CD4-positive, CD25-positive, alpha-beta regulatory T cell (primary cell): ENCODE results near the gene VCPKMT. TPM values are rescaled to one million over a fixed set of nuclear protein-coding genes. Genes with fewer than 3 reads are reported as not detected.

Experiments
- ATAC-seq, 2 donors: fragments of 150-1000 bp; cut with Tn5 transposase; one replicate each; pipeline ENCODE4 v1.10.0; 2021; ENCODE audit warnings: low read depth in 2 of 2, moderate number of reproducible peaks in 2 of 2, moderate library complexity in 1 of 2
- DNase-seq, 3 donors: peaks; one replicate each; pipeline versions ENCODE4 v3.0.0 to v3.0.0-alpha.2; 2012 to 2022; ENCODE audit warnings: mixed read lengths in 1 of 3
- H3K27ac ChIP-seq: one replicate; pipeline ENCODE4 v1.7.0; 2013; ENCODE audit warnings: mild to moderate bottlenecking, low read length; ENCODE audit not compliant: insufficient read depth, poor library complexity, severe bottlenecking
- H3K27me3 ChIP-seq: one replicate; pipeline ENCODE4 v1.7.0; 2013; ENCODE audit warnings: low read length; ENCODE audit not compliant: control insufficient read depth, insufficient read depth
- H3K36me3 ChIP-seq: one replicate; pipeline ENCODE4 v1.7.0; 2013; ENCODE audit warnings: mild to moderate bottlenecking, low read length, moderate library complexity; ENCODE audit not compliant: control insufficient read depth, insufficient read depth
- H3K4me1 ChIP-seq: 2 replicates; pipeline ENCODE4 v1.7.0; 2013; ENCODE audit warnings: mild to moderate bottlenecking, low read length; ENCODE audit not compliant: insufficient read depth, control insufficient read depth, poor library complexity, severe bottlenecking
- H3K4me3 ChIP-seq: one replicate; pipeline ENCODE4 v1.7.0; 2013; ENCODE audit warnings: low read depth, mild to moderate bottlenecking, low read length, moderate library complexity
- H3K9me3 ChIP-seq, 2 experiments: 1 replicate in 1 of 2; 2 replicates in 1 of 2; pipeline ENCODE4 v1.7.0; 2013; ENCODE audit warnings: low read length in 2 of 2, mild to moderate bottlenecking in 1 of 2, moderate library complexity in 1 of 2; ENCODE audit not compliant: control insufficient read depth in 2 of 2
- H3K27ac Mint-ChIP-seq, 3 donors: one replicate each; pipeline ENCODE4 v1.8.0; 2020 to 2022; ENCODE audit warnings: mild to moderate bottlenecking in 3 of 3, mixed read lengths in 3 of 3, moderate library complexity in 2 of 3
- H3K27me3 Mint-ChIP-seq: one replicate; pipeline ENCODE4 v1.8.0; 2022; ENCODE audit warnings: mild to moderate bottlenecking, mixed read lengths
- H3K36me3 Mint-ChIP-seq: one replicate; pipeline ENCODE4 v1.8.0; 2020; ENCODE audit warnings: mixed read lengths
- H3K4me1 Mint-ChIP-seq, 4 donors: one replicate each; pipeline ENCODE4 v1.8.0; 2020 to 2022; ENCODE audit warnings: mixed read lengths in 4 of 4, mild to moderate bottlenecking in 1 of 4
- H3K4me3 Mint-ChIP-seq, 4 donors: one replicate each; pipeline ENCODE4 v1.8.0; 2020 to 2022; ENCODE audit warnings: mild to moderate bottlenecking in 4 of 4, mixed read lengths in 4 of 4, moderate library complexity in 3 of 4
- H3K9me3 Mint-ChIP-seq, 7 donors: one replicate each; pipeline ENCODE4 v1.8.0; 2020 to 2022; ENCODE audit warnings: mixed read lengths in 7 of 7, mild to moderate bottlenecking in 3 of 7, moderate library complexity in 2 of 7
- polyA plus RNA-seq, 4 donors: library from polyadenylated mRNA; unstranded; fragments of 300-500 nt; fragmentation: Illumina TruSeq; gene quantifications; one replicate each; pipeline ENCODE4 v1.2.3, GENCODE V29; 2021
- total RNA-seq: library from RNA; stranded (reverse); gene quantifications from one replicate; pipeline ENCODE4 v1.2.3, GENCODE V29; 2022

VCPKMT gene
- total and polyA plus RNA-seq, 5 donors from 2014 or later = 10.0 to 30.0 (median 12.5) TPM

- Mint-ChIP-seq H3K4me1 (peaks cover 15 to 74% (median 47%) of the 10 kb centered on the region in 4 donors), H3K36me3 (peaks cover 14% of the 10 kb centered on the region), H3K27ac (peak overlapping the region; percentile 94 to 100 (median 98)), H3K9me3 (no peaks in the 10 kb centered on the region), H3K27me3 (no peaks in the 10 kb centered on the region), H3K4me3 (peak overlapping the region in 3 of 4 donors; percentile 47 to 79 (median 59))
- DNase-seq (peak; percentile 45 to 94 (median 70)), ATAC-seq (peak; percentile 50 to 51)
- Histone ChIP-seq H3K36me3 (no peaks in the 10 kb centered on the region), H3K27me3 (no peaks in the 10 kb centered on the region), H3K4me1 (peaks cover 62% of the 10 kb centered on the region), H3K4me3 (peak overlapping the region; percentile 49), H3K9me3 (no peaks in the 10 kb centered on the region), H3K27ac (peak overlapping the region; percentile 93)
Measured at GRCh38 chr14:50064993-50065392, 51.4 kb downstream of the VCPKMT start.

- Mint-ChIP-seq H3K36me3 (peaks cover 14% of the 10 kb centered on the region), H3K27me3 (no peaks in the 10 kb centered on the region), H3K27ac (peak overlapping the region; percentile 98 to 100 (median 98)), H3K4me3 (peak overlapping the region in 2 of 4 donors; percentile 24 to 44), H3K4me1 (peaks cover 15 to 77% (median 49%) of the 10 kb centered on the region in 4 donors), H3K9me3 (no peaks in the 10 kb centered on the region)
- Histone ChIP-seq H3K36me3 (no peaks in the 10 kb centered on the region), H3K27ac (peak overlapping the region; percentile 93), H3K4me1 (peaks cover 63% of the 10 kb centered on the region), H3K9me3 (no peaks in the 10 kb centered on the region), H3K4me3 (peak overlapping the region; percentile 52), H3K27me3 (no peaks in the 10 kb centered on the region)
- DNase-seq (no peak), ATAC-seq (no peak)
Measured at GRCh38 chr14:50063876-50064420, 52.4 kb downstream of the VCPKMT start.

DNA sequence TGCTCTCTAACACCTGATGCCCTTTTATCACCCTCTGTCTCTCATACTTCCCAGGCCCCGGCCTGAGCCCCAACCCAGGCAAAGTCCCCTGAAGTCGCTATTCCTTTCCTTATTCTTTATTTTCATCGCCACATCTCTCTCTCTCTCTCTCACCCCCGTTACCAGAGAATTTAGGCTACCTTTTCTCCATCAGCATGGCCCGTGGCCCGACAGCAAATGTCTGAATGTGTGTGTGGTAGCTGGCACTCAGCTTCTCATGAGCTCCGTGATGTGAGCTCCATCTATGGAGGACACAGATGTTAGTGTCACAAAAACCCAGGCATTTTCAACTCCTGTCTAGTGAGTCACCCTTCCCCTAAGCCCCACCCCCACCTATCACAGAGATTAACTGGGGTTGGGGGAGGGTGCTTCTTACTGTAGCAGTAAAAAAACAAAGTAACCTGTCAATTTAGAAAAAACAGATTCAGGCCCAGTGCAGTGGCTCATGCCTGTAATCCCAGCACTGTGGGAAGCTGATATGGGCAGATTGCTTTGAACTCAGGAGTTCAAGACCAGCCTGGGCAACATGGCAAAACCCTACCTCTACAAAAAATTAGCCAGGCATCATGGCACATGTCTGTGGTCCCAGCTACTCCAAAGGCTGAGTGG lies 53.8 kb downstream of the VCPKMT start:
- DNase-seq (peak; percentile 74 to 97 (median 86)), ATAC-seq (peak; percentile 85)
- Histone ChIP-seq H3K4me3 (peak overlapping the region; percentile 73), H3K4me1 (peaks cover 63% of the 10 kb centered on the region), H3K27ac (peak overlapping the region; percentile 93), H3K9me3 (no peaks in the 10 kb centered on the region), H3K36me3 (no peaks in the 10 kb centered on the region), H3K27me3 (no peaks in the 10 kb centered on the region)
- peak overlapping the region; percentile 86 to 97 (median 93) for H3K4me3 Mint-ChIP-seq
- no peaks in the 10 kb centered on the region for H3K9me3 Mint-ChIP-seq
- H3K4me1 Mint-ChIP-seq = peaks cover 15 to 82% (median 51%) of the 10 kb centered on the region in 4 donors
- no peaks in the 10 kb centered on the region for H3K27me3 Mint-ChIP-seq
- H3K27ac Mint-ChIP-seq = peak overlapping the region; percentile 98 to 100 (median 98)
- H3K36me3 Mint-ChIP-seq = peaks cover 14% of the 10 kb centered on the region

- H3K4me1 Mint-ChIP-seq = peaks cover 15 to 81% (median 51%) of the 10 kb centered on the region in 4 donors
- peak overlapping the region; percentile 86 to 97 (median 93) for H3K4me3 Mint-ChIP-seq
- H3K36me3 ChIP-seq = no peaks in the 10 kb centered on the region
- DNase-seq (peak; percentile 57 to 95 (median 82)), ATAC-seq (peak; percentile 69 to 72)
- no peaks in the 10 kb centered on the region for H3K27me3 Mint-ChIP-seq
- H3K4me3 ChIP-seq = peak overlapping the region; percentile 73
- H3K27me3 ChIP-seq = no peaks in the 10 kb centered on the region
- peaks cover 10% of the 10 kb centered on the region for H3K36me3 Mint-ChIP-seq
- H3K4me1 ChIP-seq = peaks cover 63% of the 10 kb centered on the region
- no peaks in the 10 kb centered on the region for H3K9me3 ChIP-seq
- peak overlapping the region; percentile 93 for H3K27ac ChIP-seq
- no peaks in the 10 kb centered on the region for H3K9me3 Mint-ChIP-seq
- peak overlapping the region; percentile 98 to 100 (median 98) for H3K27ac Mint-ChIP-seq
Measured at GRCh38 chr14:50061664-50062437, 54.5 kb downstream of the VCPKMT start.

DNA sequence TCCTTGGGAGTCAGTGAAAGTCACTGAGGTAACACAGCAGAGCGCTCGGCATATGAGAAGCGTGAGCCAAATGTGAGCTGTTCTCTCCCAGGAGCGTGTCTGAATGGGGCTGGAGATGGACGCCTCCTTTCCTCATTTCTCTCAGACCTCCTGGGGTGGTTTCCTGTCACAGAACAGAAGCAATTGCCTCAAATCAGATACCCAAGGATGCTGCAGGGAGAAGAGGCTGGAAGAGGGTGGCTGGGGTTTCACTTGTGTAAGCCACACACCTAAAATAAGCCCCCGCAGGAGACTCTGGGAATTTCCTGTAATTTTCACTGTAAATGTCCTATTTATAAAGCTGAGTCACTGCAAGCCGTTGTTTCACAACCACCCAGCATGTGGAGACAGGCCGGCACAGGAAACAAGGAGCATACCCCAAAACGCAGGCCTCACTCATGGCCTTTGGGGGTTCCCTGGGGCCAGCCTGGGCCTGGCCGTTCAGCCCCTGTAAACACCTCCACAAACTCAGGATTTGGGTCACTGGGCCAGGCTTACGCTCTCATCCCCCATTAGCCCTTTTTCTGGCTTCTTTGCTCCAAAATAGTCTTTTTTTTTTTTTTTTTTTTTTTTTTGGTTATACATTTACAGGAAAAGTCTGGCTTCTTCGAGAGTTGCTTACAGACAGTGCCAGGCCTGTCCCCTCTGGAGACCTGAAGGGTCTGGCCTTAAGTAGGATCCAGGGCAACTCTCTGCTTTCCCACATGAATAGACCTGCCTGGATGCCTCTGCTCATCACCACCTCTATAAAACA lies 55.3 kb downstream of the VCPKMT start:
- Histone ChIP-seq H3K27me3 (no peaks in the 10 kb centered on the region), H3K4me3 (peak overlapping the region; percentile 73), H3K9me3 (no peaks in the 10 kb centered on the region), H3K4me1 (peaks cover 62% of the 10 kb centered on the region), H3K27ac (peak overlapping the region; percentile 93), H3K36me3 (no peaks in the 10 kb centered on the region)
- H3K9me3 Mint-ChIP-seq = no peaks in the 10 kb centered on the region
- H3K27ac Mint-ChIP-seq = peak overlapping the region; percentile 98 to 100 (median 98)
- ATAC-seq (no peak), DNase-seq (peak in 2 of 3 donors; percentile 27 to 72)
- peaks cover 15 to 79% (median 50%) of the 10 kb centered on the region in 4 donors for H3K4me1 Mint-ChIP-seq
- H3K4me3 Mint-ChIP-seq = peak overlapping the region; percentile 86 to 97 (median 93)
- H3K27me3 Mint-ChIP-seq = no peaks in the 10 kb centered on the region
- H3K36me3 Mint-ChIP-seq = peaks cover 2% of the 10 kb centered on the region

DNA sequence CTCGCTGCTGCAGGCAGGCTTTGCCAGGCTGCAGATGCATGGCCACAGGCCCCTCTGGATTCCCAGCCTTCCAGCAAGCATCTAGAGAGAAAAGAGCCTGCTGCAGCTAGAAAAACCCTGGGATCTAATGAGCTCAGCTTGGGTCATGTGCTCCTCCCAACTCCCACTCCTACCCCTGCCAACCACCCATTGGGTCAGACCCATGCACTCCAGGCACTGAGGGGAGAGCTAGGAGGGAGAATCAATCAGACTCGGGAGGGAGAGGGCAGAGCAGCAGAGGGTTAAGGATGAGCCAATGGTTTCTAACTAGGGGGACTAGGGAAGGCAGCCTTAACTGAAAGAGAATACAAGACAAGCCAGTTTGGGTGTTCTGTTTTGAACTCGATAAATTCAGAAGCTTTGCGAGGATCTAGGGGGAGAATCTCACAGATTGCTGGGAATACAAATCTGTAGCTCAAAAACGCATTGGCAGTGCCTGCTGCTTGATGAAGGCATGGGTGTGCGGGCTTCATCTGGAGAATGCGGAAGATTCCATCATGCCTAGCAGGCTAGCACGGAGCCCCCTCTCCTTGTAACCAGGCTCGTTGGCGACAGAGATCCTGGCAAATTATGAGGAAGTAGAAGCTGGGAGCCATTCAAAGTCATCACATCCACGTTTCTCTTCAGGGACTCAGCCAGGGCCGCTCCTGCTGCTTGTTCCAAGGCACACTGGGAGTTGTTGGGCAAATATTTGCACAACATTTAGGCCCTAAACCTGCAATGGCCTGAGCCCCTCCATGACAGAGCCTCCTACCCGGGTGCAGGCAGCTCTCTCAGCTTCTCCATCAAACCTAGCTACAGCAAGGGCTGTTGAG lies 56.4 kb downstream of the VCPKMT start:
- Mint-ChIP-seq H3K4me3 (no peak overlapping the region), H3K36me3 (no peaks in the 10 kb centered on the region), H3K4me1 (peaks cover 17 to 71% (median 41%) of the 10 kb centered on the region in 4 donors), H3K27me3 (no peaks in the 10 kb centered on the region), H3K9me3 (no peaks in the 10 kb centered on the region), H3K27ac (peak overlapping the region; percentile 98 to 100 (median 98))
- DNase-seq (no peak), ATAC-seq (no peak)
- no peaks in the 10 kb centered on the region for H3K36me3 ChIP-seq
- H3K9me3 ChIP-seq = no peaks in the 10 kb centered on the region
- no peak overlapping the region for H3K4me3 ChIP-seq
- peaks cover 51% of the 10 kb centered on the region for H3K4me1 ChIP-seq
- H3K27me3 ChIP-seq = no peaks in the 10 kb centered on the region
- H3K27ac ChIP-seq = peak overlapping the region; percentile 93
